ENCODE measurements around the gene APBB2. TPM values are rescaled to one million over a fixed set of nuclear protein-coding genes. Genes with fewer than 3 reads are reported as not detected.

Gene APBB2
- total RNA-seq, 4 donors from 2014 or later = 51.7 to 75.9 (median 71.1) TPM

DNA sequence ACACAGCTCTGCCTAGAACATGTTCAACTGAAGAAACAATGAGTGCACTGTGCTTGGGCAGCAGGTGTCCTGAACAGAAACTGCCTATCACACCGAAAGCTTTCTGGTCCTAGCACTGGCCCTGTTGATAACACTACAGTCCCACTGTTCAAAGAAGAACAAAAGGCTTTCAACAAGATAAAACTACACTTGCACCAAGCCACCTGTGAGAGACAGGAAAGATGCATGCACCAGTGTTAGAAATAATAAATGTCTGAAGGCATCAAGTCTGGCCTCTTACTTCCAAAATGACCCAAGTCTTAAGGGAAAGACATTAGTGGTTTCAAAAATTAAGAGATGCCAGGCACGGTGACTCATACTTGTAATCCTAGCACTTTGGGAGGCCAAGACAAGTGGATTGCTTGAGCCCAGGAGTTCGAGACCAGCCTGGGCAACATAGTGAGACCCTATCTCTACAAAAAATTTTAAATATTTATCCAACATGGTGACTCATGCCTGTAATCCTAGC, 68.7 kb downstream of the APBB2 start:
- intact Hi-C loops (cut with DNase I) = no loop called here
- Histone ChIP-seq H3K4me3 (no peak overlapping the region), H3K4me1 (peaks cover 45 to 77% (median 67%) of the 10 kb centered on the region in 4 donors), H3K27ac (replicated peaks in 1 of 4) (peak overlapping the region; percentile 78 to 89 (median 85)), H3K9me3 (no peaks in the 10 kb centered on the region), H3K36me3 (no peaks in the 10 kb centered on the region), H3K27me3 (no peaks in the 10 kb centered on the region)
- WGBS = 85% methylated on average over 3 of the region's 3 CpGs
- TF ChIP-seq POLR2AphosphoS5 (IDR thresholded peaks at IDR 0.05) = no peak
- no peak for TF ChIP-seq EP300 (IDR thresholded peaks at IDR 0.05)
- no peak for TF ChIP-seq POLR2A (IDR thresholded peaks at IDR 0.05; ENCODE audit: low read depth)
- TF ChIP-seq, protein P1, sequence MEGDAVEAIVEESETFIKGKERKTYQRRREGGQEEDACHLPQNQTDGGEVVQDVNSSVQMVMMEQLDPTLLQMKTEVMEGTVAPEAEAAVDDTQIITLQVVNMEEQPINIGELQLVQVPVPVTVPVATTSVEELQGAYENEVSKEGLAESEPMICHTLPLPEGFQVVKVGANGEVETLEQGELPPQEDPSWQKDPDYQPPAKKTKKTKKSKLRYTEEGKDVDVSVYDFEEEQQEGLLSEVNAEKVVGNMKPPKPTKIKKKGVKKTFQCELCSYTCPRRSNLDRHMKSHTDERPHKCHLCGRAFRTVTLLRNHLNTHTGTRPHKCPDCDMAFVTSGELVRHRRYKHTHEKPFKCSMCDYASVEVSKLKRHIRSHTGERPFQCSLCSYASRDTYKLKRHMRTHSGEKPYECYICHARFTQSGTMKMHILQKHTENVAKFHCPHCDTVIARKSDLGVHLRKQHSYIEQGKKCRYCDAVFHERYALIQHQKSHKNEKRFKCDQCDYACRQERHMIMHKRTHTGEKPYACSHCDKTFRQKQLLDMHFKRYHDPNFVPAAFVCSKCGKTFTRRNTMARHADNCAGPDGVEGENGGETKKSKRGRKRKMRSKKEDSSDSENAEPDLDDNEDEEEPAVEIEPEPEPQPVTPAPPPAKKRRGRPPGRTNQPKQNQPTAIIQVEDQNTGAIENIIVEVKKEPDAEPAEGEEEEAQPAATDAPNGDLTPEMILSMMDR (IDR thresholded peaks at IDR 0.05) = no peak
- DNase-seq (ENCODE audit: extremely low spot score) = no peak

- H3K4me1 ChIP-seq = peaks cover 45 to 77% (median 67%) of the 10 kb centered on the region in 4 donors
- intact Hi-C loops (cut with DNase I) = no loop called here
- no peaks in the 10 kb centered on the region for H3K27me3 ChIP-seq
- DNase-seq (ENCODE audit: extremely low spot score) = no peak
- peak overlapping the region; percentile 78 to 89 (median 85) for H3K27ac ChIP-seq (replicated peaks in 1 of 4)
- no peaks in the 10 kb centered on the region for H3K36me3 ChIP-seq
- 70% methylated on average over 5 of the region's 5 CpGs for WGBS
- H3K4me3 ChIP-seq = no peak overlapping the region
- TF ChIP-seq EP300 (IDR thresholded peaks at IDR 0.05) (no peak), POLR2A (IDR thresholded peaks at IDR 0.05; ENCODE audit: low read depth) (no peak), POLR2AphosphoS5 (IDR thresholded peaks at IDR 0.05) (no peak)
- TF ChIP-seq, protein P1 (IDR thresholded peaks at IDR 0.05) = no peak
- no peaks in the 10 kb centered on the region for H3K9me3 ChIP-seq
Measured at GRCh38 chr4:41144812-41145211, 69.5 kb downstream of the APBB2 start.

GRCh38 chr4:41144040-41144379, 70.3 kb downstream of the APBB2 start:
- Histone ChIP-seq H3K4me1 (peaks cover 45 to 71% (median 63%) of the 10 kb centered on the region in 4 donors), H3K27ac (replicated peaks in 1 of 4) (peak overlapping the region; percentile 78 to 89 (median 85)), H3K36me3 (no peaks in the 10 kb centered on the region), H3K4me3 (no peak overlapping the region), H3K27me3 (no peaks in the 10 kb centered on the region), H3K9me3 (no peaks in the 10 kb centered on the region)
- intact Hi-C loops (cut with DNase I) = no loop called here
- no peak for TF ChIP-seq POLR2A (IDR thresholded peaks at IDR 0.05; ENCODE audit: low read depth)
- TF ChIP-seq, protein P1 (IDR thresholded peaks at IDR 0.05) = no peak
- TF ChIP-seq POLR2AphosphoS5 (IDR thresholded peaks at IDR 0.05) = no peak
- TF ChIP-seq EP300 (IDR thresholded peaks at IDR 0.05) = no peak
- no peak for DNase-seq (ENCODE audit: extremely low spot score)
- WGBS = 39% methylated on average over 3 of the region's 3 CpGs

- no peaks in the 10 kb centered on the region for H3K27me3 ChIP-seq
- H3K4me3 ChIP-seq = peak overlapping the region in 3 of 4 donors; percentile 0 to 17 (median 1)
- peaks cover 45 to 71% (median 62%) of the 10 kb centered on the region in 4 donors for H3K4me1 ChIP-seq
- no peak for DNase-seq (ENCODE audit: extremely low spot score)
- H3K9me3 ChIP-seq = no peaks in the 10 kb centered on the region
- WGBS = 37% methylated on average over 6 of the region's 6 CpGs
- intact Hi-C loops (cut with DNase I) = no loop called here
- H3K27ac ChIP-seq (replicated peaks in 1 of 4) = peak overlapping the region; percentile 78 to 89 (median 85)
- TF ChIP-seq, protein P1 (IDR thresholded peaks at IDR 0.05) = no peak
- TF ChIP-seq POLR2AphosphoS5 (IDR thresholded peaks at IDR 0.05) = peak in 1 of 2 donors; percentile 43
- TF ChIP-seq EP300 (IDR thresholded peaks at IDR 0.05) = no peak
- no peak for TF ChIP-seq POLR2A (IDR thresholded peaks at IDR 0.05; ENCODE audit: low read depth)
- H3K36me3 ChIP-seq = no peaks in the 10 kb centered on the region
Measured at GRCh38 chr4:41143311-41144039, 70.9 kb downstream of the APBB2 start.

Data from esophagus muscularis mucosa (tissue), 4 donors.